ENCODE measurements around the gene CD200.

CD200 gene

GRCh38 chr3:112364291-112364690 is 31.3 kb downstream of the CD200 start:
- ChIA-PET CTCF (interaction anchor here (1.0 to 6.7 kb wide), 5 partner anchors 13 to 253 kb away, joined by 3 to 44 read pairs (median 4); no protein-coding TSS in a partner anchor), POLR2A (no interaction called here)
- DNase-seq (ENCODE audit: extremely low spot score) = peak; percentile 25
- no peak for TF ChIP-seq CTCF (IDR thresholded peaks at IDR 0.05; ENCODE audit: control extremely low read depth, extremely low read depth, low read depth, missing control alignments)

GRCh38 chr3:112365035-112365434 is 32.1 kb downstream of the CD200 start:
- DNase-seq (ENCODE audit: extremely low spot score) = no peak
- ChIA-PET CTCF (interaction anchor here (1.0 to 6.7 kb wide), 6 partner anchors 14 to 253 kb away, joined by 3 to 44 read pairs (median 4); no protein-coding TSS in a partner anchor), POLR2A (no interaction called here)
- no peak for TF ChIP-seq CTCF (IDR thresholded peaks at IDR 0.05; ENCODE audit: control extremely low read depth, extremely low read depth, low read depth, missing control alignments)

- POLR2A ChIA-PET = no interaction called here
- TF ChIP-seq CTCF (IDR thresholded peaks at IDR 0.05; ENCODE audit: control extremely low read depth, extremely low read depth, low read depth, missing control alignments) = no peak
- CTCF ChIA-PET = interaction anchor here (0.7 to 6.7 kb wide), 6 partner anchors 14 to 254 kb away, joined by 3 to 44 read pairs (median 4); no protein-coding TSS in a partner anchor
- DNase-seq (ENCODE audit: extremely low spot score) = no peak
These were observed 32.7 kb downstream of the CD200 start for GRCh38 chr3:112365636-112366035.

- CTCF ChIA-PET = interaction anchor here (0.7 to 6.7 kb wide), 7 partner anchors 15 to 255 kb away, joined by 3 to 44 read pairs (median 3); no protein-coding TSS in a partner anchor
These were observed 33.6 kb downstream of the CD200 start for GRCh38 chr3:112366522-112366921.

GRCh38 chr3:112371569-112371968 is 38.6 kb downstream of the CD200 start:
- ChIA-PET POLR2A (no interaction called here), CTCF (interaction anchor here (1.0 kb wide), 3 partner anchors 10 to 38 kb away, joined by 3 to 4 read pairs (median 3); partner anchors contain the start of gene CD200)
- DNase-seq (ENCODE audit: extremely low spot score) = no peak
- no peak for TF ChIP-seq CTCF (IDR thresholded peaks at IDR 0.05; ENCODE audit: control extremely low read depth, extremely low read depth, low read depth, missing control alignments)

More at GRCh38 chr3:112366522-112366921, 33.6 kb downstream of the CD200 start:
- no peak for DNase-seq (ENCODE audit: extremely low spot score)
- POLR2A ChIA-PET = no interaction called here
- TF ChIP-seq CTCF (IDR thresholded peaks at IDR 0.05; ENCODE audit: control extremely low read depth, extremely low read depth, low read depth, missing control alignments) = no peak

GRCh38 chr3:112372396-112372795 is 39.4 kb downstream of the CD200 start:
- TF ChIP-seq CTCF (IDR thresholded peaks at IDR 0.05; ENCODE audit: control extremely low read depth, extremely low read depth, low read depth, missing control alignments) = no peak
- POLR2A ChIA-PET = no interaction called here
- DNase-seq (ENCODE audit: extremely low spot score) = no peak
- CTCF ChIA-PET = interaction anchor here (1.0 kb wide), 2 partner anchors 11 to 39 kb away, joined by 3 to 4 read pairs; partner anchors contain the start of gene CD200

All from GM10248 (cell line).